HG03439 (cell line): ENCODE results near the gene CUL4A.
A peak's percentile ranks its signal among the peaks of the same experiment; 100 is the strongest.

Experiments used
- ATAC-seq: cut with Tn5 transposase; IDR thresholded peaks from one replicate; pipeline ENCODE4 v1.9.1; 2021; ENCODE audit warnings: mild to moderate bottlenecking, moderate library complexity; ENCODE audit not compliant: unreplicated experiment

The CUL4A gene

GRCh38 chr13:113207890-113208420 is 1.5 kb upstream of the CUL4A start:
- peak; percentile 17 for ATAC-seq

GRCh38 chr13:113208421-113209335 is 735 bp upstream of the CUL4A start, which contains the start of gene PCID2:
Gene PCID2 (minus strand): TSS chr13:113208669. CDS start chr13:113208634, 35 bp downstream.
- peak; percentile 77 for ATAC-seq

DNA sequence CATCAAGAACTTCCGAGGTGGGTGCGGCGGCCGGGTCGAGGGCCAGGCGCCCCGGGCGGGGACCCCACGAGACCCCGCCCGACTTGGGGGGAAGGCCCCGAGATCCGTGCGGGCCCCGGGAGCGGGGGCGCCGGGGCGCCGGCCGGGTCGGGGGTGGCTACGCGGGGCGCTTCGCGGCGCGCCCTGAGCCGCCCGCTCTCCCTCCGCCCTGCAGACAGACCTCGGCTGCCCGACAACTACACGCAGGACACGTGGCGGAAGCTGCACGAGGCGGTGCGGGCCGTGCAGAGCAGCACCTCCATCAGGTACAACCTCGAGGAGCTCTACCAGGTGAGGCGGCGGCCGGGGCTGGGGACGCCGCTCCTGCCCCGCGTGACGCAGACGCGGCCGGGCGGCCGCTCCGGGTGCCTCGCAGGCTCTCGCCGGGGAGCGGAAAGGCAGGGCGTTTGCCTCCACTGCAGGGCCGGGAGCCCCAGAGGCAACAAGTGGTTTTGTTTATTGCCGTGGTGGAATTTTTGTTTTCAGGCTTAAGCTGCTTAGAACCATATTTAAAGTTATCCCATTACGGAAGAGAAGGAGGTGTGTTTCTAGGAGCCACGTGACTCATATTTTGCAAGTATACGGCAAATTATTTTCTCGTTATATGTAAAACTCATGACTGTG is 477 bp downstream of the CUL4A start:
- ATAC-seq, result peak; percentile 36

GRCh38 chr13:113210833-113211232 is 1.4 kb downstream of the CUL4A start:
- no peak for ATAC-seq

DNA sequence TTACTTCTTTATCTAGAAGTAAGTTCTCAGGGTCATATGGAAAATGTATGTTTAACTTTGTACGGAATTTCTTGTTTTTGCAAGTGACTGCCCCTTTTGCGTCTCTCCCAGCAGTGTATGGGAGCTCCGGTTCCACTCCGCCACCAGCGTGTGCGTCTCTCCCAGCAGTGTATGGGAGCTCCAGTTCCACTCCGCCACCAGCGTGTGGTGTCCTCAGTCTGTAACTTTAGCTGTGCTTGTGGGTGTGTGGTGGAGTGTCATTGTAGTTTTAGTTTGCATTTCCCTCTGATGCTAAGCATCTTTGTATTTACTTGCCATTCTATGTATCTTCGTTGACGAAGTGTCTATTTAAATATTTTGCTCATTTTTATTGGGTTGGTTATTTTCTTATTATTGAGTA is 2.4 kb downstream of the CUL4A start:
- no peak for ATAC-seq

GRCh38 chr13:113216254-113217048 is 7.0 kb downstream of the CUL4A start:
- no peak for ATAC-seq

DNA sequence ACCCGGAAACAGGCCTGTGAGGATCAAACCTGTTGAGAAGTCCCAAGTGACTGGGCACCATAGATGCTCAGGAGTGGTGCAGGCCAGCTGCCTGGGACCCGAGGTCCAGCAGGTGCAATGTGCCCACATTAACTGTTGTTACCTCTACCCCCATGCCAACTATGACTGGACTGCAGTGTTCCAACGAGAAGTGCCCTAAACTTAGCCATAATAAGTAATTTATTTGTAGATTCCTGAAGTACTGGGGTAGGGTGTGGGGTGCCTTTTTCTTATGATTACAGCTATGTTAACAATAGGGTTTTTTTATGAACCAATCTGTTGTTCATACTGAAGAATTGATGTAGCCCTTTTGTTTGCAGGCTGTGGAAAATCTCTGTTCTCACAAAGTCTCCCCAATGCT is 9.2 kb downstream of the CUL4A start:
- ATAC-seq, result no peak

GRCh38 chr13:113219256-113219940 is 10.0 kb downstream of the CUL4A start:
- ATAC-seq, result no peak

GRCh38 chr13:113220141-113220598 is 10.8 kb downstream of the CUL4A start:
- ATAC-seq, result no peak

DNA sequence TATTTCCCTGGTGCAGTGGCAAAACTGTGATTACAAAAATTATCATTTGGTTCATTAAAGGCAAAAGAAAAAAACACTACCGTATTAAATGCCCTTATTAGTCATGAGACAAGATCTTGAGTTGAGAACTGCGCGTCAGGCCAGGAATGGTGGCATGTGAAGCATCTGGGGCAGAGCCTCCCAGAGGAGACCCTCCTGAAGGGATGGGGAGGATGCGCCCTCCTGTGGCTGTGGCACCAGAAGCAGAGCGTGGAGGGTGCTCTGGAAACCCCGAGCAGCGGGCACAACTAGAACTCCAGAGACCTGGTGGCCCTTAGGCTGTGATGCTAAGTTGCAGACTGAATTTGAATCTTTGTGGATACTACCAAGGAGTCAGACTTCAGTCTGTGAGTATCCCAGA is 11.5 kb downstream of the CUL4A start:
- no peak for ATAC-seq

DNA sequence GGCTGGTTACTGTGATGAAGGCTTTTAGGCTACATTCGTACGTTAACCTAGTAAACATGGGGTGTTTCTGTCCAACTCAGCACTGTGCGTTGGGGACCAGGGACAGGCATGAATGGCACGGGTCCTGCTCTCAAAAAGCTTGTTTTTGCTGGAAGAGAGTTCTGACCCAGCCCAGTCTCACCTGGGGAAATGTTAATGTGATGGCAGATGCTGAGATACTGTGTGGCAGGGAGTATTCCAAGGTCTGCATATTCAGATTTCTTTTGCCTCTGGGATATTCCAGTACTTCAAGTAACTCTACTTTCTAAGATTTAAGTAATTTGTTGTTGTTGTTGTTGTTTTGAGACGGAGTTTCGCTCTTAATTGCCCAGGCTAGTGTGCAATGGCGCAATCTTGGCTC is 13.7 kb downstream of the CUL4A start:
- no peak for ATAC-seq

DNA sequence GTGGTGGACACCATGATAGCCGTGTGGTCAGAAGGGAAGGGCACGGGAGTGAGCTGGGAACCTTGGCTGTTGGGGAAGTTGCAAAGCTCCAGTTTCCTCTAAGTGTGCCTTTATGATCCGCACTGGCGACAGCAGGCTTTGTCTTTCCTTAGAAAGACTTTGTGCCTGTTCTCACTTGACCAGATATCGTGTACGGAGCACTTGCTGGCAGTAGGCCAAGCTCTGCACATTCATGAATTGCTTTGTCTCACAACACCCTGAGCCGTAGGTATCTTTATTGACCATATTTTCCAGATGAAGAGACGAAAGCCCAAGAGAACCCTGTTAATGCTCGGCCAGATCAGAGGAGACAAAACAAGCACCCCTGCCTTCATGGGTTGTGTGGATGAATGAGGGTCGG is 15.1 kb downstream of the CUL4A start:
- no peak for ATAC-seq

DNA sequence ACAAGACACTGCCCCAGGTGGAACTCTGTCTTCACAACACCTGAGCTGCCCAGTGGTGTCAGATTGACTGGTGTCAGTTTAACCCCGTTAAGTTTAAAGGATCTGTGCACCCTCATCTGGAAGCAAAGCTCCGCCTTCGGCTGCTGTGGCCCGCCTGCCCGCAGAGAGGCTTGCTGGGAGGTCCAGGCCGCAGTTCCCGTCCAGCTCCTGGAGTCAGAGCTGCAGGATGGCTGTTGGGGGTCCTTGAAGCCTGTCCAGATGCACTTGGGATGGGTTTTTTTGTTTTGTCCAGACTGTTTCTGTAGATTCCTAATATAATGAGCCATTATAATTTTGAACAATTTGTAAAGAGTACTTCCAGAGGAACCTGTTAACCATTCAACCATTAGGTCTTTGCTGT is 16.1 kb downstream of the CUL4A start:
- ATAC-seq, result no peak

DNA sequence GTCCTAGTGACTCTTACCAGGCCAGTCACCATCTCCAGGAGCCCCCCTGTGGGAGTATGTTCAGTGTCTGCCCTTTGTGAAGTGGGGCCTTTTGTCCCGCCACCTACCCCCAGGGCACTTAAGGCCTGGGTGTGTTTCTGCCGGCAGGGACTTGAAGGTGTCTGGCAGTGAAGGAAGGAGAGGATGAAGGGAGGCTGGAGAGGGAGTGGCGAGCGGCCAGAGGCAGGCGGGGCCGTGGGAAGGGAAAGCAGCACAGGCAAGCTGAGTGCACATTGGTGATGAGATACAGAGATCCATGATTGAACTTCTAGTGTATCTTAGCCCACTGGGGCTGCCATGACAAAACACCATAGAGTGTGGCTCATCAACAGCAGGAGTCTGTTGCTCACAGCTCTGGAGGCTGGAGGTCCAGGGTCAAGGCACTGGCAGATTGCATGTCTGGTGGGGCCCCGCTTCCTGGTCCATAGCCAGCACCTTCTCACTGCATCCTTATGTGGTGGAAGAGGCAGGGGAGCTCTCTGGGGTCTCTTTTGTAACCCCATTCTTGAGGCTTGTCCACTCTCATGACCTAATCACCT is 17.5 kb downstream of the CUL4A start:
- no peak for ATAC-seq

DNA sequence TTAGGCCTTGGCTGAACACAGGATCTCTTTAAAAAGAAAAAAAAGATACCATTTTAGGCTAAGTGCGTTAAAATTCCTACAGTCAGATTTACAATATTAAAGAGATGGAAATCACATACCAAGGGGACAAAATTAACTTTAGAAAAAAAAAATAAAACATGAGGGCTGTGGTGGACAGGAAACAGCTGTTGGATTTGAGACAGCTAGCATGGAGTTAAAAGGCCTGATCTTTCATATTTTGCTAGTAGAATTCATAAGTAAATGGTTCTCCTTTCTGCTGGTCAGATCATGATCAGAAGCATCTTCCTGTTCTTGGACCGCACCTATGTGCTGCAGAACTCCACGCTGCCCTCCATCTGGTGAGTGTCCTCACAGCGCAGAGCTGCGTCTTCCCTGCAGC is 19.7 kb downstream of the CUL4A start:
- ATAC-seq, result no peak

- ATAC-seq, result no peak
Measured at GRCh38 chr13:113229791-113230190, 20.4 kb downstream of the CUL4A start.

- no peak for ATAC-seq
Measured at GRCh38 chr13:113231306-113232207, 22.1 kb downstream of the CUL4A start.

DNA sequence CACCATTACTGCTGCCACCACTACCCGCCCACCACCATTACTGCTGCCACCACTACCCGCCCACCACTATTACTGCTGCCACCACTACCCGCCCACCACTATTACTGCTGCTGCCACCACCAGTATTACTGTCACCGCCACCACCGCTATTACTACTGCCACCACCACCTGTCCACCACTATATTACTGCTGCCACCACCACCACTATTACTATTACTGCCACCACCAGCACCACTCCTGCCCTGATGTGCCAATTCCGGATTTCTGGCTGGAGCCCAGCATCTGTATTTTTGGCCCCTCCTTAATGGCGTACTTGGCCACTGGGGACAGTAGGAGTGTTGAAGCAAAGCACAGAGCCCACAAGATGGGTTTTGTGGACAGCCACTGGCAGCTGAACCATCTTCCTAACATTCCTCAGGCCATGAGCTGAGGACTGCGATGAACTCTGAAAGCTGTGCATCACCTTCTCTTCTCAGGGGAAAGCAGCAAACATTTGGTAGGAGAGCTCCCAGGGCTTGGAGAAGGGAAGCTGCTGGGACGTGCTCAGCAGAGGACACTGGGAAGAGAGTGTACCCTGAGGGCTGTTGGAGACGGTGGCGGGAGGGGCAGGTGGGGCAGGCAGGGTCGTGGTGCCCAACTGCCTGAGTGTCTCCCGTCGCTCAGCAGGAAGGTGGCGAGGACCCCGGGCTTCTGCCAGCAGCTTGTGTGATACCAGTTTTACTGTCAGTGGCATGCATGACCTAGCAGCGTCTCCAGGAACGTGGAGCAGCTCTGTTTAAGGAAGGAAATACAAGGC is 23.0 kb downstream of the CUL4A start:
- no peak for ATAC-seq
